ENCODE results near the gene DEPP1. TPM values are rescaled to one million over a fixed set of nuclear protein-coding genes. Genes with fewer than 3 reads are reported as not detected.
A peak's percentile ranks its signal among the peaks of the same experiment; 100 is the strongest.

Gene DEPP1
- polyA plus RNA-seq, 10 donors, result 13.0 to 72.4 (median 23.4) TPM

- DNase-seq, result no peak
Measured at GRCh38 chr10:44980309-44981171, 1.9 kb upstream of the DEPP1 start.

- DNase-seq, result no peak
Measured at GRCh38 chr10:44979281-44980191, 927 bp upstream of the DEPP1 start.

- no peak for DNase-seq
Measured at GRCh38 chr10:44978213-44978569, 418 bp downstream of the DEPP1 start.

- DNase-seq, result no peak
Measured at GRCh38 chr10:44977287-44978212, 1.1 kb downstream of the DEPP1 start.

GRCh38 chr10:44976352-44977198 is 2.0 kb downstream of the DEPP1 start:
- DNase-seq, result no peak

- no peak for DNase-seq
Measured at GRCh38 chr10:44975431-44976331, 2.9 kb downstream of the DEPP1 start.

GRCh38 chr10:44974628-44975430 is 3.8 kb downstream of the DEPP1 start:
- peak; percentile 59 to 87 (median 79) for DNase-seq

- no peak for DNase-seq
Measured at GRCh38 chr10:44974082-44974627, 4.5 kb downstream of the DEPP1 start.

- no peak for DNase-seq
Measured at GRCh38 chr10:44973323-44974081, 5.1 kb downstream of the DEPP1 start.

- no peak for DNase-seq
Measured at GRCh38 chr10:44972874-44973306, 5.7 kb downstream of the DEPP1 start.

GRCh38 chr10:44971935-44972757 is 6.5 kb downstream of the DEPP1 start:
- DNase-seq, result no peak

GRCh38 chr10:44971434-44971833 is 7.2 kb downstream of the DEPP1 start:
- DNase-seq, result no peak

GRCh38 chr10:44970812-44971395 is 7.7 kb downstream of the DEPP1 start:
- no peak for DNase-seq

GRCh38 chr10:44969854-44970253 is 8.8 kb downstream of the DEPP1 start:
- DNase-seq, result no peak

GRCh38 chr10:44968500-44969400 is 9.9 kb downstream of the DEPP1 start:
- DNase-seq, result no peak

Measured in muscle of back (tissue), 11 donors.